Caco-2 (cell line): Measurements from ENCODE around the gene EPS8L3. TPM values are rescaled to one million over a fixed set of nuclear protein-coding genes. Genes with fewer than 3 reads are reported as not detected.
"Not testable (repeated sequence)": the region's sequence is repeated elsewhere in the genome, so short reads cannot be mapped to it uniquely, and the experiment has no call there.

Experiments
- BruUV-seq: library from RNA; stranded (reverse); fragments of 400-500 nt; replicated peaks from 2 replicates; lab custom pipeline; 2021; lab: Mats Ljungman, UMichigan
- CTCF ChIA-PET: fragments of 300-600 bp; sonication (Branson Sonifier 250); formaldehyde crosslinking; loops from one replicate; lab custom pipeline; 2022; ENCODE audit warnings: antibody characterized with exemption; lab: Charles Lee
- POLR2A ChIA-PET: fragments of 300-600 bp; sonication (Branson Sonifier 250); formaldehyde crosslinking; loops from one replicate; lab custom pipeline; 2022; ENCODE audit warnings: antibody characterized with exemption; lab: Charles Lee
- DNase-seq, 2 experiments: peaks; one replicate each; pipeline versions ENCODE4 v3.0.0 to v3.0.0-alpha.2; 2020 to 2022
- H3K27me3 ChIP-seq: replicated peaks from 2 replicates; pipeline ENCODE4 v1.6.0; 2011; ENCODE audit warnings: low read length; ENCODE audit not compliant: control insufficient read depth, insufficient read depth
- H3K36me3 ChIP-seq: 2 replicates; pipeline ENCODE4 v1.5.1; 2011; ENCODE audit warnings: low read length; ENCODE audit not compliant: control insufficient read depth, insufficient read depth
- H3K4me1 ChIP-seq: fragments of 250-450 bp; sonication (Bioruptor Pico); 2 replicates; pipeline ENCODE4 v1.5.1; 2020; ENCODE audit warnings: mild to moderate bottlenecking
- H3K4me3 ChIP-seq: 2 replicates; pipeline ENCODE4 v1.5.1; 2011; ENCODE audit warnings: low read depth, mild to moderate bottlenecking, control low read depth, low read length
- H3K9me3 ChIP-seq: fragments of 250-450 bp; sonication (Bioruptor Pico); 2 replicates; pipeline ENCODE4 v1.5.1; 2020; ENCODE audit warnings: mild to moderate bottlenecking, moderate library complexity
- H3K27ac Mint-ChIP-seq: one replicate; pipeline ENCODE4 v1.8.0; 2022; ENCODE audit warnings: mixed read lengths; ENCODE audit not compliant: unreplicated experiment
- H3K27me3 Mint-ChIP-seq: one replicate; pipeline ENCODE4 v1.8.0; 2022; ENCODE audit warnings: mixed read lengths; ENCODE audit not compliant: insufficient read depth, unreplicated experiment
- H3K36me3 Mint-ChIP-seq: one replicate; pipeline ENCODE4 v1.8.0; 2022; ENCODE audit warnings: mild to moderate bottlenecking, mixed read lengths; ENCODE audit not compliant: insufficient read depth, unreplicated experiment
- H3K4me1 Mint-ChIP-seq: one replicate; pipeline ENCODE4 v1.8.0; 2022; ENCODE audit warnings: low read depth, mixed read lengths; ENCODE audit not compliant: unreplicated experiment
- H3K4me3 Mint-ChIP-seq: one replicate; pipeline ENCODE4 v1.8.0; 2022; ENCODE audit warnings: mild to moderate bottlenecking, moderate library complexity, mixed read lengths; ENCODE audit not compliant: unreplicated experiment
- H3K9me3 Mint-ChIP-seq: one replicate; pipeline ENCODE4 v1.8.0; 2022; ENCODE audit warnings: mixed read lengths; ENCODE audit not compliant: unreplicated experiment
- intact Hi-C: fragments of 100-400 bp; cut with micrococcal nuclease; formaldehyde crosslinking; loops from one replicate; pipeline ENCODE4 v1.10.0; 2022; ENCODE audit not compliant: unreplicated experiment
- total RNA-seq: library from RNA; stranded (reverse); gene quantifications from 2 replicates; pipeline ENCODE4 v1.2.3, GENCODE V29; 2022
- TF ChIP-seq, protein P1 (sequence below), 2 experiments: fragments of 200-600 bp in 1 of 2; IDR thresholded peaks; 1 replicate in 1 of 2; 2 replicates in 1 of 2; pipeline versions ENCODE4 v1.5.1 to v1.8.0; 2011 to 2022; ENCODE audit warnings: antibody characterized with exemption in 1 of 2, control low read depth in 1 of 2, inconsistent platforms in 1 of 2, low read depth in 1 of 2, low read length in 1 of 2, mild to moderate bottlenecking in 1 of 2, moderate library complexity in 1 of 2; ENCODE audit not compliant: insufficient read depth in 1 of 2, severe bottlenecking in 1 of 2, unreplicated experiment in 1 of 2

The EPS8L3 gene
- total RNA-seq, 1 experiment from 2014 or later: 15.3 TPM

DNA sequence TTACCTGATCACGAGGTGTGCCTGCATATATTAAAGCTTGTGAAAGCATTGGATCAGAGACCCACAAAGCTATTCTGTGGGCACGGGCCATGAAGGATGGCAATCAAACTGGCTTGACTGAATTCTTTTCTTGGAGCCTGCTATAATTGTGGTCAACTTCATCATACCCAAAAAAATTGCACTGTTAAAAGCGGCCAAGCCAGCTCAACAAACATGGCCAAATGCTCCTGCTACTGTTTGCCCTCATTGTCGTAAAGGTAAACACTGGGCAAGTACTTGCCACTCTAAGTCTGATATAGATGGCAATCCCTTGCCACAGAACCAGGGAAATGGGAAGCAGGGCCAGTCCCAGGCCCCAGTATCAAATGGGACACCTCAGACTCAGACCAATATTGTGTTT lies 58.3 kb downstream of the EPS8L3 start:
- Histone ChIP-seq H3K4me3 (no peak overlapping the region), H3K36me3 (no peaks in the 10 kb centered on the region), H3K4me1 (no peaks in the 10 kb centered on the region), H3K9me3 (no peaks in the 10 kb centered on the region; the same call in 1 of the 2 replicates), H3K27me3 (no peaks in the 10 kb centered on the region)
- Mint-ChIP-seq H3K27me3 (no peaks in the 10 kb centered on the region), H3K36me3 (no peaks in the 10 kb centered on the region), H3K4me1 (no peaks in the 10 kb centered on the region), H3K27ac (no peak overlapping the region), H3K9me3 (peaks cover 38% of the 10 kb centered on the region), H3K4me3 (no peak overlapping the region)
- intact Hi-C loops: no loop called here
- TF ChIP-seq, protein P1, sequence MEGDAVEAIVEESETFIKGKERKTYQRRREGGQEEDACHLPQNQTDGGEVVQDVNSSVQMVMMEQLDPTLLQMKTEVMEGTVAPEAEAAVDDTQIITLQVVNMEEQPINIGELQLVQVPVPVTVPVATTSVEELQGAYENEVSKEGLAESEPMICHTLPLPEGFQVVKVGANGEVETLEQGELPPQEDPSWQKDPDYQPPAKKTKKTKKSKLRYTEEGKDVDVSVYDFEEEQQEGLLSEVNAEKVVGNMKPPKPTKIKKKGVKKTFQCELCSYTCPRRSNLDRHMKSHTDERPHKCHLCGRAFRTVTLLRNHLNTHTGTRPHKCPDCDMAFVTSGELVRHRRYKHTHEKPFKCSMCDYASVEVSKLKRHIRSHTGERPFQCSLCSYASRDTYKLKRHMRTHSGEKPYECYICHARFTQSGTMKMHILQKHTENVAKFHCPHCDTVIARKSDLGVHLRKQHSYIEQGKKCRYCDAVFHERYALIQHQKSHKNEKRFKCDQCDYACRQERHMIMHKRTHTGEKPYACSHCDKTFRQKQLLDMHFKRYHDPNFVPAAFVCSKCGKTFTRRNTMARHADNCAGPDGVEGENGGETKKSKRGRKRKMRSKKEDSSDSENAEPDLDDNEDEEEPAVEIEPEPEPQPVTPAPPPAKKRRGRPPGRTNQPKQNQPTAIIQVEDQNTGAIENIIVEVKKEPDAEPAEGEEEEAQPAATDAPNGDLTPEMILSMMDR (IDR thresholded peaks at IDR 0.05; ENCODE audit: insufficient read depth in 1 of 2, low read depth in 1 of 2, low read length in 1 of 2, severe bottlenecking in 1 of 2, unreplicated experiment in 1 of 2): no peak
- POLR2A ChIA-PET: no interaction called here
- no TSS peak for BruUV-seq
- DNase-seq: no peak
- CTCF ChIA-PET: interaction anchor here (0.9 kb wide), 1 partner anchor 65 kb away, joined by 4 read pairs; no protein-coding TSS in a partner anchor

DNA sequence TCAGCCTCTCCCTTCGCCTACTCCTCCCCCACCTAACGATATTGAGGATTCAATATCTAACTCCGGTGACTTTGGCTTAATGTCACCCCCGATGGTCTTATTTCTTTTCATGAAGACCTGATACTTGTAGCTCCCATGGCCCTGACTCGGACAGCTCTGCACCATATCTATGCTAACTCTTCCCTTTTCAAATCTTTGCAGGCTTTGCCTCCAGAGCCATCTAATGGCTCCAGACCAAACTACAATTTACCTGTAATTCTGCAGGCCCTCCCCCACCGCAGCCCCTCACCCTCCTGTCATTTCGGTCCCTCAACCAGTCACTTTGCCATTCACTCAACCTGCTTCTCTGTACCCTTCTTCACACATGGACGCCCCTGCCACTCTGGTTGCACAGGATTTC lies 59.5 kb downstream of the EPS8L3 start:
- intact Hi-C loops: no loop called here
- Histone ChIP-seq H3K4me1 (no peaks in the 10 kb centered on the region), H3K27me3 (no peaks in the 10 kb centered on the region), H3K4me3 (no peak overlapping the region), H3K36me3 (no peaks in the 10 kb centered on the region), H3K9me3 (no peaks in the 10 kb centered on the region; the same call in 1 of the 2 replicates)
- CTCF ChIA-PET: interaction anchor here (0.6 to 1.0 kb wide), 2 partner anchors 14 to 64 kb away, joined by 3 to 5 read pairs; no protein-coding TSS in a partner anchor
- no TSS peak for BruUV-seq
- Mint-ChIP-seq H3K4me1 (no peaks in the 10 kb centered on the region), H3K9me3 (peaks cover 38% of the 10 kb centered on the region), H3K27ac (no peak overlapping the region), H3K36me3 (no peaks in the 10 kb centered on the region), H3K27me3 (no peaks in the 10 kb centered on the region), H3K4me3 (no peak overlapping the region)
- POLR2A ChIA-PET: no interaction called here
- no peak for DNase-seq
- TF ChIP-seq, protein P1 (IDR thresholded peaks at IDR 0.05; ENCODE audit: insufficient read depth in 1 of 2, low read depth in 1 of 2, low read length in 1 of 2, severe bottlenecking in 1 of 2, unreplicated experiment in 1 of 2): peak in 1 of 2 experiments; percentile 2

DNA sequence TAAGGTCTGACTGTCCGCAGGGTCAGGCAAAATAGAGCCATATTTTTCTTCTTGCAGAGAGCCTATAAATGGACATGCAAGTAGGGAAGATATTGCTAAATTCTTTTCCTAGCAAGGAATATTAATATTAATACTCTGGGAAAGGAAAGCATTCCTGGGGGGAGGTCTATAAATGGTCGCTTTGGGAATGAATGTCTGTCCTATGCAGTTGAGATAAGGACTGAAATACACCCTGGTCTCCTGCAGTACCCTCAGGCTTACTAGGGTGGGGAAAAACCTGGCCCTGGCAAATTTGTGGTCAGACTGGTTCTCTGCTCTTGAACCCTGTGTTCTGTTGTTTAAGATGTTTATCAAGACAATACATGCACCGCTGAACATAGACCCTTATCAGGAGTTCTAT lies 60.8 kb downstream of the EPS8L3 start:
- H3K27ac Mint-ChIP-seq, H3K27me3 Mint-ChIP-seq, CTCF ChIA-PET, H3K4me1 ChIP-seq, H3K36me3 ChIP-seq, H3K4me3 Mint-ChIP-seq, H3K36me3 Mint-ChIP-seq, H3K9me3 ChIP-seq, H3K27me3 ChIP-seq, H3K4me3 ChIP-seq, intact Hi-C loops, DNase-seq, BruUV-seq, POLR2A ChIA-PET, H3K4me1 Mint-ChIP-seq: not testable (repeated sequence)
- H3K9me3 Mint-ChIP-seq: peaks cover 28% of the 10 kb centered on the region

Other genes starting within 250 kb of the EPS8L3 start
- gene GPR61, start 224.1 kb downstream of the EPS8L3 start, total RNA-seq: not detected in 2 replicates
- 6.2 and 6.4 TPM in 2 replicates for gene GNAI3, start 215.3 kb downstream of the EPS8L3 start, total RNA-seq
- not detected in 2 replicates for gene GNAT2, start 144.3 kb downstream of the EPS8L3 start, total RNA-seq
- gene AMPD2, start 144.1 kb downstream of the EPS8L3 start, total RNA-seq: 40.3 and 47.8 TPM in 2 replicates
- 9.6 and 11.9 TPM in 2 replicates for gene GSTM4, start 107.8 kb downstream of the EPS8L3 start, total RNA-seq
- gene GSTM2, start 95.9 kb downstream of the EPS8L3 start, total RNA-seq: 0.84 and 1.7 TPM in 2 replicates
- not detected in 2 replicates for gene GSTM1, start 76.1 kb downstream of the EPS8L3 start, total RNA-seq
- 6.0 and 9.1 TPM in 2 replicates for gene GSTM5, start 51.7 kb downstream of the EPS8L3 start, total RNA-seq
- 8.9 and 10.6 TPM in 2 replicates for gene GSTM3, start 22.9 kb downstream of the EPS8L3 start, total RNA-seq
- 3.7 and 3.9 TPM in 2 replicates for gene CSF1, start 146.9 kb upstream of the EPS8L3 start, total RNA-seq
- 62.6 and 64.2 TPM in 2 replicates for gene AHCYL1, start 220.8 kb upstream of the EPS8L3 start, total RNA-seq